NK-92 treated with Interleukin-12 subunit alpha and Interleukin-12 subunit beta, amount 100 ng/mL, for 24 hours (cell line): Measurements from ENCODE around the gene CHD6.
"Not testable (repeated sequence)": the region's sequence is repeated elsewhere in the genome, so short reads cannot be mapped to it uniquely, and the experiment has no call there.

Experiments
- DNase-seq: peaks from one replicate; lab custom pipeline; 2025; lab: John Stamatoyannopoulos, UW

Gene CHD6

GRCh38 chr20:41540918-41541317 is 77.3 kb downstream of the CHD6 start:
- DNase-seq: no peak

- DNase-seq: no peak
Observed at GRCh38 chr20:41540459-41540858, 77.7 kb downstream of the CHD6 start.

GRCh38 chr20:41538810-41539596 is 79.2 kb downstream of the CHD6 start:
- no peak for DNase-seq

GRCh38 chr20:41537865-41538264 is 80.3 kb downstream of the CHD6 start:
- no peak for DNase-seq

GRCh38 chr20:41535551-41535950 is 82.6 kb downstream of the CHD6 start:
- not testable (repeated sequence) for DNase-seq

- DNase-seq: no peak
Observed at GRCh38 chr20:41534842-41535241, 83.3 kb downstream of the CHD6 start.

GRCh38 chr20:41534170-41534569 is 84.0 kb downstream of the CHD6 start:
- no peak for DNase-seq

- DNase-seq: no peak
Observed at GRCh38 chr20:41533537-41534136, 84.5 kb downstream of the CHD6 start.

- DNase-seq: no peak
Observed at GRCh38 chr20:41532935-41533334, 85.2 kb downstream of the CHD6 start.

GRCh38 chr20:41531518-41532275 is 86.5 kb downstream of the CHD6 start:
- DNase-seq: no peak

GRCh38 chr20:41530923-41531322 is 87.3 kb downstream of the CHD6 start:
- DNase-seq: no peak

- no peak for DNase-seq
Observed at GRCh38 chr20:41526327-41526726, 91.8 kb downstream of the CHD6 start.

- no peak for DNase-seq
Observed at GRCh38 chr20:41524980-41525613, 93.1 kb downstream of the CHD6 start.

- DNase-seq: no peak
Observed at GRCh38 chr20:41523857-41524256, 94.3 kb downstream of the CHD6 start.

GRCh38 chr20:41513829-41514228 is 104.3 kb downstream of the CHD6 start:
- DNase-seq: no peak

- no peak for DNase-seq
Observed at GRCh38 chr20:41512624-41513023, 105.6 kb downstream of the CHD6 start.

GRCh38 chr20:41510847-41511450 is 107.2 kb downstream of the CHD6 start:
- no peak for DNase-seq

- DNase-seq: no peak
Observed at GRCh38 chr20:41510224-41510623, 108.0 kb downstream of the CHD6 start.

- DNase-seq: no peak
Observed at GRCh38 chr20:41509316-41510200, 108.6 kb downstream of the CHD6 start.

- DNase-seq: no peak
Observed at GRCh38 chr20:41508335-41508734, 109.8 kb downstream of the CHD6 start.

GRCh38 chr20:41507851-41508250 is 110.3 kb downstream of the CHD6 start:
- no peak for DNase-seq
